ENCODE measurements around the gene ZNF385C. TPM values are rescaled to one million over a fixed set of nuclear protein-coding genes. Genes with fewer than 3 reads are reported as not detected.

The ZNF385C gene
- total RNA-seq, 1 donor from 2014 or later = 0.16 TPM

GRCh38 chr17:42051013-42051400 lies 47.3 kb downstream of the ZNF385C start:
- Mint-ChIP-seq H3K4me3 (peak overlapping the region; percentile 69), H3K9me3 (no peaks in the 10 kb centered on the region), H3K27me3 (peaks cover 60% of the 10 kb centered on the region), H3K36me3 (ENCODE audit: low read depth) (no peaks in the 10 kb centered on the region), H3K27ac (no peak overlapping the region), H3K4me1 (no peaks in the 10 kb centered on the region)
- intact Hi-C loops (cut with micrococcal nuclease) = no loop called here
- no peak for DNase-seq

GRCh38 chr17:42050393-42051012 lies 47.8 kb downstream of the ZNF385C start, which contains the start of gene C17orf113:
C17orf113 (minus strand) TSS chr17:42050601; CDS start chr17:42043376, 7,225 bp downstream.
- H3K4me3 Mint-ChIP-seq = peak within 1 kb of the TSS; percentile 69
- no peaks in the 10 kb centered on the region for H3K36me3 Mint-ChIP-seq (ENCODE audit: low read depth)
- no peaks in the 10 kb centered on the region for H3K9me3 Mint-ChIP-seq
- DNase-seq = peak; percentile 80
- H3K27me3 Mint-ChIP-seq = peaks cover 58% of the 10 kb centered on the region
- intact Hi-C loops (cut with micrococcal nuclease) = no loop called here
- H3K4me1 Mint-ChIP-seq = no peaks in the 10 kb centered on the region
- H3K27ac Mint-ChIP-seq = no peak within 1 kb of the TSS

GRCh38 chr17:42049834-42050392 lies 48.4 kb downstream of the ZNF385C start:
- Mint-ChIP-seq H3K27me3 (peaks cover 54% of the 10 kb centered on the region), H3K4me3 (peak overlapping the region; percentile 66), H3K36me3 (ENCODE audit: low read depth) (no peaks in the 10 kb centered on the region), H3K27ac (no peak overlapping the region), H3K4me1 (no peaks in the 10 kb centered on the region), H3K9me3 (no peaks in the 10 kb centered on the region)
- no peak for DNase-seq
- intact Hi-C loops (cut with micrococcal nuclease) = no loop called here

GRCh38 chr17:42047343-42047742 lies 50.9 kb downstream of the ZNF385C start:
- intact Hi-C loops (cut with micrococcal nuclease) = no loop called here
- Mint-ChIP-seq H3K36me3 (ENCODE audit: low read depth) (no peaks in the 10 kb centered on the region), H3K27ac (no peak overlapping the region), H3K27me3 (peaks cover 35% of the 10 kb centered on the region), H3K4me1 (no peaks in the 10 kb centered on the region), H3K9me3 (no peaks in the 10 kb centered on the region), H3K4me3 (no peak overlapping the region)
- DNase-seq = no peak

- intact Hi-C loops (cut with micrococcal nuclease) = no loop called here
- Mint-ChIP-seq H3K9me3 (no peaks in the 10 kb centered on the region), H3K4me1 (no peaks in the 10 kb centered on the region), H3K27me3 (peaks cover 23% of the 10 kb centered on the region), H3K36me3 (ENCODE audit: low read depth) (no peaks in the 10 kb centered on the region), H3K27ac (no peak overlapping the region), H3K4me3 (no peak overlapping the region)
- DNase-seq = no peak
Observed at GRCh38 chr17:42045719-42046118, 52.6 kb downstream of the ZNF385C start.

- peaks cover 2% of the 10 kb centered on the region for H3K4me1 Mint-ChIP-seq
- peaks cover 5% of the 10 kb centered on the region for H3K27me3 Mint-ChIP-seq
- DNase-seq = no peak
- H3K4me3 Mint-ChIP-seq = no peak overlapping the region
- no peaks in the 10 kb centered on the region for H3K36me3 Mint-ChIP-seq (ENCODE audit: low read depth)
- intact Hi-C loops (cut with micrococcal nuclease) = no loop called here
- H3K27ac Mint-ChIP-seq = no peak overlapping the region
- H3K9me3 Mint-ChIP-seq = no peaks in the 10 kb centered on the region
Observed at GRCh38 chr17:42042598-42043319, 55.5 kb downstream of the ZNF385C start.

GRCh38 chr17:42041619-42042018 lies 56.7 kb downstream of the ZNF385C start:
- H3K4me3 Mint-ChIP-seq = no peak overlapping the region
- no peaks in the 10 kb centered on the region for H3K9me3 Mint-ChIP-seq
- H3K27ac Mint-ChIP-seq = no peak overlapping the region
- H3K27me3 Mint-ChIP-seq = peaks cover 5% of the 10 kb centered on the region
- H3K36me3 Mint-ChIP-seq (ENCODE audit: low read depth) = no peaks in the 10 kb centered on the region
- DNase-seq = no peak
- peaks cover 2% of the 10 kb centered on the region for H3K4me1 Mint-ChIP-seq
- intact Hi-C loops (cut with micrococcal nuclease) = no loop called here

- intact Hi-C loops (cut with micrococcal nuclease) = no loop called here
- Mint-ChIP-seq H3K4me3 (no peak overlapping the region), H3K36me3 (ENCODE audit: low read depth) (no peaks in the 10 kb centered on the region), H3K27me3 (peaks cover 5% of the 10 kb centered on the region), H3K27ac (no peak overlapping the region), H3K4me1 (peaks cover 2% of the 10 kb centered on the region), H3K9me3 (no peaks in the 10 kb centered on the region)
- no peak for DNase-seq
Observed at GRCh38 chr17:42040818-42041217, 57.5 kb downstream of the ZNF385C start.

- no peak for DNase-seq
- peaks cover 5% of the 10 kb centered on the region for H3K27me3 Mint-ChIP-seq
- H3K27ac Mint-ChIP-seq = no peak overlapping the region
- no peaks in the 10 kb centered on the region for H3K36me3 Mint-ChIP-seq (ENCODE audit: low read depth)
- no peak overlapping the region for H3K4me3 Mint-ChIP-seq
- H3K4me1 Mint-ChIP-seq = peaks cover 2% of the 10 kb centered on the region
- intact Hi-C loops (cut with micrococcal nuclease) = no loop called here
- H3K9me3 Mint-ChIP-seq = no peaks in the 10 kb centered on the region
Observed at GRCh38 chr17:42039794-42040763, 58.2 kb downstream of the ZNF385C start.

GRCh38 chr17:42038221-42038973 lies 59.9 kb downstream of the ZNF385C start:
- peaks cover 10% of the 10 kb centered on the region for H3K4me1 Mint-ChIP-seq
- no peaks in the 10 kb centered on the region for H3K36me3 Mint-ChIP-seq (ENCODE audit: low read depth)
- intact Hi-C loops (cut with micrococcal nuclease) = no loop called here
- peaks cover 5% of the 10 kb centered on the region for H3K27me3 Mint-ChIP-seq
- H3K9me3 Mint-ChIP-seq = no peaks in the 10 kb centered on the region
- no peak for DNase-seq
- no peak overlapping the region for H3K27ac Mint-ChIP-seq
- no peak overlapping the region for H3K4me3 Mint-ChIP-seq

- H3K27me3 Mint-ChIP-seq = peaks cover 1% of the 10 kb centered on the region
- intact Hi-C loops (cut with micrococcal nuclease) = no loop called here
- no peak overlapping the region for H3K4me3 Mint-ChIP-seq
- no peaks in the 10 kb centered on the region for H3K36me3 Mint-ChIP-seq (ENCODE audit: low read depth)
- no peak overlapping the region for H3K27ac Mint-ChIP-seq
- peak; percentile 70 for DNase-seq
- H3K4me1 Mint-ChIP-seq = peaks cover 10% of the 10 kb centered on the region
- no peaks in the 10 kb centered on the region for H3K9me3 Mint-ChIP-seq
Observed at GRCh38 chr17:42034059-42034458, 64.2 kb downstream of the ZNF385C start.

GRCh38 chr17:42031584-42031983 lies 66.7 kb downstream of the ZNF385C start:
- no peak for DNase-seq
- intact Hi-C loops (cut with micrococcal nuclease) = no loop called here
- Mint-ChIP-seq H3K36me3 (ENCODE audit: low read depth) (no peaks in the 10 kb centered on the region), H3K4me3 (no peak overlapping the region), H3K9me3 (no peaks in the 10 kb centered on the region), H3K27me3 (no peaks in the 10 kb centered on the region), H3K27ac (no peak overlapping the region), H3K4me1 (peaks cover 7% of the 10 kb centered on the region)

GRCh38 chr17:42028791-42029127 lies 69.5 kb downstream of the ZNF385C start:
- Mint-ChIP-seq H3K4me3 (no peak overlapping the region), H3K4me1 (peaks cover 8% of the 10 kb centered on the region), H3K27me3 (no peaks in the 10 kb centered on the region), H3K36me3 (ENCODE audit: low read depth) (peaks cover 10% of the 10 kb centered on the region), H3K9me3 (no peaks in the 10 kb centered on the region), H3K27ac (no peak overlapping the region)
- DNase-seq = no peak
- intact Hi-C loops (cut with micrococcal nuclease) = loop anchor here (5.0 kb wide), 2 partner anchors 34 to 69 kb away; partner anchors contain the start of gene ZNF385C

Data from activated CD4-positive, alpha-beta T cell treated with anti-CD3 and anti-CD28 coated beads, Interleukin-2, amount 10 ng/mL, durations not matched to agents 24 days and 14 days (primary cell).